ENCODE measurements around the gene ABHD12B.

DNA sequence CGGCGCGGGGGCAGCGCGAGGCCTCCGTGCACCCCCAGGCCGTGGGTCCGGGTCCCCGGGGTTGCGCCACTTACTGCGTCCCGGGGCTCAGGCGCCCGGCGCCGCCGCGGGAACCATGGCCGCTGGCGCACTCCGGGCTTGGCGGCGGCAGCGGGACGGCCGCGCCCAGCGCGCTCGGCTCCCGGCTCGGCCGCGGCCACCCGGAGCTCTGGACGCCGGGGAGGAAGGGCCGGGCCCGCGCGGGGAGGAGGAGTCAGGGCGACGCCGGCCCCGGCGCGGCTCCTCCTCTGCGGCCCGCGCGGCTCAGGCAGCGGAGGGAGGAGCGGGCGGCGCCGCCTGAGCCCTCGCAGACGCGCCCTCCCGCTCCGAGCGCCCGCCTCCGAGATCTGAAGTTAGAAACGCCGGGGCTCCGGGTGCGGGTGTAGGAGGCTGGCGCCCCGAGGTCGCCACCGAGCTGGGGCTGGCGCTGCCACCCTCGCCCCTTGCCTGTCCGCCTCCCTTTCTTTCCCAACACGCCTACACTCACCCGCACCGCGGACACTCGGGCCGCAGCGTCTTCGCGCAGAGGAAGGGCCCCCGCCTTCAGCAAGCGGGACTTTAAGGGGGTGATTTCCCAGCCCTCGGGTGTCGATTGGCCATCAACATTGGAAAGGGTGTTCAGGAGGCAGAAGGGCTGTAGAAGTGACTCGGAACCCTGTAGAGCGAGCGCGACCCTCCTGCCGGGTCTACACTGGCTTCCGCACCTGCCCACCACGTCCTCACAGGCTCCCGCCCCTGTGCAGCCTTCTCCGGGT, 40.7 kb upstream of the ABHD12B start, which contains the start of gene NIN:
- no peak for TF ChIP-seq POLR2AphosphoS5 (IDR thresholded peaks at IDR 0.05; ENCODE audit: control insufficient read depth, insufficient read depth, low read depth, low read length)
- TF ChIP-seq LEF1 (IDR thresholded peaks at IDR 0.05): no peak
